Mesendoderm (in vitro differentiated cells): Measurements from ENCODE around the gene EMID1.

Source experiments
- DNase-seq: peaks from one replicate; pipeline ENCODE4 v3.0.0; 2013
- H2AK5ac ChIP-seq: 2 replicates; pipeline ENCODE4 v1.6.1; 2013; ENCODE audit warnings: low read length, inconsistent platforms
- H2BK120ac ChIP-seq: 2 replicates; pipeline ENCODE4 v1.6.1; 2013; ENCODE audit warnings: low read depth, mild to moderate bottlenecking, low read length, moderate library complexity, mixed read lengths
- H2BK15ac ChIP-seq: replicated peaks from 2 replicates; pipeline ENCODE4 v1.6.1; 2013; ENCODE audit warnings: low read depth, mild to moderate bottlenecking, moderate library complexity
- H2BK5ac ChIP-seq: 2 replicates; pipeline ENCODE4 v1.6.1; 2013; ENCODE audit warnings: low read length, inconsistent platforms
- H3K18ac ChIP-seq: 2 replicates; pipeline ENCODE4 v1.6.1; 2013; ENCODE audit warnings: mild to moderate bottlenecking, low read length, mixed read lengths
- H3K23ac ChIP-seq: one replicate; pipeline ENCODE4 v1.6.1; 2013; ENCODE audit warnings: low read length
- H3K27ac ChIP-seq: 2 replicates; pipeline ENCODE4 v1.5.1; 2013; ENCODE audit warnings: low read depth, mild to moderate bottlenecking, inconsistent platforms, low read length, moderate library complexity
- H3K27me3 ChIP-seq: 2 replicates; pipeline ENCODE4 v1.6.1; 2013; ENCODE audit warnings: low read length, control low read depth, mild to moderate bottlenecking, inconsistent platforms; ENCODE audit not compliant: insufficient read depth, poor library complexity
- H3K36me3 ChIP-seq: 2 replicates; pipeline ENCODE4 v1.6.1; 2013; ENCODE audit warnings: low read length, inconsistent platforms; ENCODE audit not compliant: control insufficient read depth, insufficient read depth
- H3K4ac ChIP-seq: one replicate; pipeline ENCODE4 v1.6.1; 2013; ENCODE audit warnings: low read depth, mild to moderate bottlenecking, low read length, moderate library complexity
- H3K4me1 ChIP-seq: 2 replicates; pipeline ENCODE4 v1.6.1; 2013; ENCODE audit warnings: low read depth, low read length, inconsistent platforms; ENCODE audit not compliant: control insufficient read depth
- H3K4me2 ChIP-seq: 2 replicates; pipeline ENCODE4 v1.6.1; 2013; ENCODE audit warnings: low read length
- H3K4me3 ChIP-seq: 2 replicates; pipeline ENCODE4 v1.5.1; 2013; ENCODE audit warnings: mild to moderate bottlenecking, low read length
- H3K56ac ChIP-seq: one replicate; pipeline ENCODE4 v1.6.1; 2013; ENCODE audit warnings: low read length
- H3K79me1 ChIP-seq: 2 replicates; pipeline ENCODE4 v1.6.1; 2013; ENCODE audit warnings: low read length, inconsistent platforms
- H3K79me2 ChIP-seq: 2 replicates; pipeline ENCODE4 v1.6.1; 2013; ENCODE audit warnings: mild to moderate bottlenecking, low read length; ENCODE audit not compliant: control insufficient read depth, insufficient read depth
- H3K9ac ChIP-seq: 2 replicates; pipeline ENCODE4 v1.6.1; 2013; ENCODE audit warnings: low read length, inconsistent platforms
- H4K5ac ChIP-seq: one replicate; pipeline ENCODE4 v1.6.1; 2013; ENCODE audit warnings: low read length
- H4K8ac ChIP-seq: one replicate; pipeline ENCODE4 v1.6.1; 2013; ENCODE audit warnings: low read depth, mild to moderate bottlenecking, control low read depth, low read length, moderate library complexity
- WGBS: extraction: QIAGEN DNeasy Blood & Tissue Kit; methylation state at CpG from one replicate; pipeline ENCODE4 v1.1.7; 2013; ENCODE audit warnings: low lambda C conversion rate, missing lambda C conversion rate; ENCODE audit not compliant: insufficient coverage; ENCODE audit errors: extremely low coverage; 5-methylcytosine and 5-hydroxymethylcytosine counted together

EMID1 gene

GRCh38 chr22:29300807-29301601, 95.3 kb downstream of the EMID1 start:
- H3K56ac ChIP-seq, result no peak overlapping the region
- no peak overlapping the region for H3K23ac ChIP-seq
- H3K4me3 ChIP-seq, result no peak overlapping the region
- H2BK5ac ChIP-seq, result no peak overlapping the region
- H2AK5ac ChIP-seq, result no peak overlapping the region
- no peaks in the 10 kb centered on the region for H3K79me2 ChIP-seq
- DNase-seq, result peak; percentile 10
- H4K5ac ChIP-seq, result no peak overlapping the region
- H3K9ac ChIP-seq, result no peak overlapping the region
- no peak overlapping the region for H3K27ac ChIP-seq
- no peak overlapping the region for H4K8ac ChIP-seq
- no peak overlapping the region for H2BK15ac ChIP-seq
- H3K36me3 ChIP-seq, result peaks cover 36% of the 10 kb centered on the region
- H2BK120ac ChIP-seq, result no peak overlapping the region
- no peak overlapping the region for H3K4me2 ChIP-seq
- H3K27me3 ChIP-seq, result no peaks in the 10 kb centered on the region
- H3K4ac ChIP-seq, result no peak overlapping the region
- no CpG with 5 or more reads among the region's 10 CpGs for WGBS
- peaks cover 6% of the 10 kb centered on the region for H3K79me1 ChIP-seq
- peaks cover 2% of the 10 kb centered on the region for H3K4me1 ChIP-seq
- no peak overlapping the region for H3K18ac ChIP-seq

DNA sequence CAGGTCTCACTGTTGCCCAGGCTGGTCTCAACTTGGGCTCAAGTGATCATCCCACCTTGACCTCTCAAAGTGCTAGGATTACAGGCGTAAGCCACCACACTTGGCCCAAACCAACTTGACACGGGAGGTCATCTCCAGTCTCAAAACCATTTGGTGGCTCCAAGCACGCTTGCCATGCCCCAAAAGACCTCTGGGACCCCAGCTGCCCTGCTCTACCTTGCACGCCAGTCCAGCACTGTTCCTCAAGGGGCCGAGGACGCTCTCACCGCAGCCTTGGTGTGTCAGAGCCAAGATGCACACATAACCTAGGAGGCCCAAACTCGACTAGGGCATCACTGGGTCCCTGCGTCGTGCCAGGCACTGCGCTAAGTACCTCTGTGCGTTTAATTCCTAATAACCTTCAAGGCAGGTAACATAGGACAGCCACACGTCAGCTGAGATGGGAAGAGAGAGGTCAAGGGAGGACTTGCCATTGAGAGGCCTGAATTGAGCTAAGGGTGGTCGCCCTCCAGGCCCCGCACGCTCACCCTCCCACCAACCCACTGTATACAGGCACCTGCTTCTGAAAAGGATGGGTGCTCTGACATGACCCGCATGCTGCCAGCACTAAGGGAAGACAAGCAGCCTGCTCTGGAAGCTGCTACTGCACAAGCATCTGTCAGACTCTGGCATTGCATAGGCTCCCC, 96.2 kb downstream of the EMID1 start:
- WGBS, result no CpG with 5 or more reads among the region's 17 CpGs
- peak; percentile 5 for DNase-seq
- Histone ChIP-seq H3K4me1 (peaks cover 2% of the 10 kb centered on the region), H2BK15ac (no peak overlapping the region), H3K4me3 (no peak overlapping the region), H3K56ac (no peak overlapping the region), H3K23ac (no peak overlapping the region), H3K27me3 (no peaks in the 10 kb centered on the region), H3K27ac (no peak overlapping the region), H3K79me2 (no peaks in the 10 kb centered on the region), H2BK120ac (no peak overlapping the region), H3K18ac (no peak overlapping the region), H2AK5ac (no peak overlapping the region), H4K8ac (no peak overlapping the region), H3K4ac (no peak overlapping the region), H2BK5ac (no peak overlapping the region), H3K79me1 (peaks cover 3% of the 10 kb centered on the region), H4K5ac (no peak overlapping the region), H3K9ac (no peak overlapping the region), H3K36me3 (peaks cover 29% of the 10 kb centered on the region), H3K4me2 (no peak overlapping the region)

DNA sequence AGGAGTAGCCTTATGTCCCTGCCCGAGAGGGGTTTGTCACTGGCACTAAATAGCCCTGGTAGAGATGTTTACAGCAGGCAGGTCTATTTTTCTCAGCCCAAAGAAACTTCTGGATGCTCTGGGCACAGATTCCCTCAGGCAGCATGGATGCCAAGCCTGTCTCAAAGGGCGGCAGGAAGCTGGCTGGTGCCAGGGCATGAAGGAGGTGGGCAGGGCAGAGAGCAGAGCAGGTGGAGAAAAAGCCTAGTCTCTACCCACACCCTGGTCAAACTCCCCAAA, 96.6 kb downstream of the EMID1 start:
- WGBS, result no CpG with 5 or more reads among the region's 2 CpGs
- no peak overlapping the region for H3K23ac ChIP-seq
- no peaks in the 10 kb centered on the region for H3K27me3 ChIP-seq
- no peak overlapping the region for H2AK5ac ChIP-seq
- peaks cover 3% of the 10 kb centered on the region for H3K79me1 ChIP-seq
- no peak overlapping the region for H2BK15ac ChIP-seq
- H3K18ac ChIP-seq, result no peak overlapping the region
- peaks cover 2% of the 10 kb centered on the region for H3K4me1 ChIP-seq
- H3K36me3 ChIP-seq, result peaks cover 25% of the 10 kb centered on the region
- DNase-seq, result no peak
- H3K9ac ChIP-seq, result no peak overlapping the region
- H4K5ac ChIP-seq, result no peak overlapping the region
- H4K8ac ChIP-seq, result no peak overlapping the region
- H2BK120ac ChIP-seq, result no peak overlapping the region
- H3K56ac ChIP-seq, result no peak overlapping the region
- no peak overlapping the region for H3K4ac ChIP-seq
- no peak overlapping the region for H3K4me3 ChIP-seq
- no peak overlapping the region for H3K4me2 ChIP-seq
- no peak overlapping the region for H2BK5ac ChIP-seq
- H3K27ac ChIP-seq, result no peak overlapping the region
- no peaks in the 10 kb centered on the region for H3K79me2 ChIP-seq

- Histone ChIP-seq H3K4me1 (peaks cover 2% of the 10 kb centered on the region), H2AK5ac (no peak overlapping the region), H3K18ac (no peak overlapping the region), H3K4ac (no peak overlapping the region), H3K23ac (no peak overlapping the region), H3K36me3 (peaks cover 20% of the 10 kb centered on the region), H3K4me2 (no peak overlapping the region), H3K79me2 (no peaks in the 10 kb centered on the region), H3K27ac (no peak overlapping the region), H2BK120ac (no peak overlapping the region), H3K56ac (no peak overlapping the region), H3K27me3 (no peaks in the 10 kb centered on the region), H4K8ac (no peak overlapping the region), H3K9ac (no peak overlapping the region), H3K4me3 (no peak overlapping the region), H2BK5ac (no peak overlapping the region), H3K79me1 (peaks cover 3% of the 10 kb centered on the region), H4K5ac (no peak overlapping the region), H2BK15ac (no peak overlapping the region)
- peak; percentile 19 for DNase-seq
- no CpG with 5 or more reads among the region's 13 CpGs for WGBS
These were observed 97.2 kb downstream of the EMID1 start for GRCh38 chr22:29302681-29303465.

- no peak overlapping the region for H2BK15ac ChIP-seq
- H3K9ac ChIP-seq, result peak overlapping the region; percentile 34
- peak overlapping the region; percentile 96 for H2BK5ac ChIP-seq
- H3K27me3 ChIP-seq, result no peaks in the 10 kb centered on the region
- H3K18ac ChIP-seq, result peak overlapping the region; percentile 11
- peak overlapping the region; percentile 91 for H2AK5ac ChIP-seq
- peaks cover 5% of the 10 kb centered on the region for H3K4me1 ChIP-seq
- no peak overlapping the region for H3K4me3 ChIP-seq
- H3K79me1 ChIP-seq, result no peaks in the 10 kb centered on the region
- no peak overlapping the region for H2BK120ac ChIP-seq
- no CpG with 5 or more reads among the region's 7 CpGs for WGBS
- DNase-seq, result no peak
- H3K27ac ChIP-seq, result peak overlapping the region; percentile 99
- no peak overlapping the region for H3K4ac ChIP-seq
- peak overlapping the region; percentile 95 for H3K23ac ChIP-seq
- H3K36me3 ChIP-seq, result peaks cover 1% of the 10 kb centered on the region
- peak overlapping the region; percentile 90 for H3K56ac ChIP-seq
- H3K79me2 ChIP-seq, result no peaks in the 10 kb centered on the region
- H4K5ac ChIP-seq, result no peak overlapping the region
- no peak overlapping the region for H4K8ac ChIP-seq
- H3K4me2 ChIP-seq, result peak overlapping the region; percentile 84
These were observed 100.1 kb downstream of the EMID1 start for GRCh38 chr22:29305836-29306174.
